ENCODE data around the gene PTGES2. TPM values are rescaled to one million over a fixed set of nuclear protein-coding genes. Genes with fewer than 3 reads are reported as not detected.
"Not testable (repeated sequence)": the region's sequence is repeated elsewhere in the genome, so short reads cannot be mapped to it uniquely, and the experiment has no call there.

Gene PTGES2
- total RNA-seq, 2 experiments from 2014 or later: 43.4 to 43.6 TPM

GRCh38 chr9:128118971-128119665, 8.4 kb downstream of the PTGES2 start:
- CTCF ChIA-PET: interaction anchor here (0.5 to 2.0 kb wide), 4 partner anchors 10 to 1806 kb away, joined by 3 to 9 read pairs (median 4); no protein-coding TSS in a partner anchor
- intact Hi-C loops (cut with micrococcal nuclease): loop anchor here (5.0 kb wide), 3 partner anchors 82 to 182 kb away; partner anchors contain the start of gene DPM2
- no peak for DNase-seq
- Mint-ChIP-seq H3K4me1 (ENCODE audit: low read depth) (peaks cover 8% of the 10 kb centered on the region), H3K27ac (no peak overlapping the region), H3K36me3 (peaks cover 8% of the 10 kb centered on the region), H3K9me3 (no peaks in the 10 kb centered on the region), H3K27me3 (no peaks in the 10 kb centered on the region), H3K4me3 (no peak overlapping the region)
- POLR2A ChIA-PET: no interaction called here

DNA sequence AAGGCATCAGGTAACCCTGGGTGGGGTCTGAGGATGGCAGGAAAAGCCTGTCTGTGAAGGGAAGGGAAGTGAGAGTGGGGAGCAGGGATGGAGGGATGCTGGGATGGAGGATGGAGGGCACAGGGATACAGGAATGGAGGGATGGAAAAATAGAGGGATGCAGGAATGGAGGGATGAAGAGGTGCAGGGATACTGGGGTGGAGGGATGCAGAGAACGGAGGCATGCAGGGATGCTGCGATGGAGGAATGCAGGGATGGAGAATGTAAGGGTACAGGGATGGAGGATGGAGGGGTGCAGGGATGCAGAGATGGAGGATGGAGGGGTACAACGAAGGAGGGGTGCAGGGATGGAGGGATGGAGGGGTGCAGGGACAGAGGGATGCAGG, 9.1 kb downstream of the PTGES2 start:
- intact Hi-C loops (cut with micrococcal nuclease): loop anchor here (5.0 kb wide), 3 partner anchors 81 to 181 kb away; partner anchors contain the start of gene DPM2
- H3K9me3 Mint-ChIP-seq: no peaks in the 10 kb centered on the region

GRCh38 chr9:128117613-128118471, 9.7 kb downstream of the PTGES2 start:
- H3K9me3 Mint-ChIP-seq: no peaks in the 10 kb centered on the region
- intact Hi-C loops (cut with micrococcal nuclease): loop anchor here (1.0 to 5.0 kb wide), 5 partner anchors 10 to 181 kb away; partner anchors contain the start of genes DPM2 and SLC25A25
- peak; percentile 97 for DNase-seq
- peaks cover 6% of the 10 kb centered on the region for H3K36me3 Mint-ChIP-seq
- peak overlapping the region; percentile 29 for H3K27ac Mint-ChIP-seq
- POLR2A ChIA-PET: interaction anchor here (0.5 to 1.0 kb wide), 2 partner anchors 10 to 575 kb away, joined by 3 to 4 read pairs; no protein-coding TSS in a partner anchor
- no peaks in the 10 kb centered on the region for H3K27me3 Mint-ChIP-seq
- no peak overlapping the region for H3K4me3 Mint-ChIP-seq
- peaks cover 8% of the 10 kb centered on the region for H3K4me1 Mint-ChIP-seq (ENCODE audit: low read depth)
- CTCF ChIA-PET: interaction anchor here (0.5 to 2.6 kb wide), 36 partner anchors 9 to 196 kb away, joined by 3 to 48 read pairs (median 6); partner anchors contain the start of genes EEIG1, PIP5KL1 and PTGES2

More for the DNA sequence above, 9.1 kb downstream of the PTGES2 start:
- peaks cover 7% of the 10 kb centered on the region for H3K36me3 Mint-ChIP-seq
- CTCF ChIA-PET: interaction anchor here (0.7 to 2.6 kb wide), 18 partner anchors 9 to 196 kb away, joined by 3 to 48 read pairs (median 10); partner anchors contain the start of genes PIP5KL1 and PTGES2
- no peak for DNase-seq
- H3K4me3 Mint-ChIP-seq: no peak overlapping the region
- no peak overlapping the region for H3K27ac Mint-ChIP-seq
- POLR2A ChIA-PET: no interaction called here
- H3K27me3 Mint-ChIP-seq: no peaks in the 10 kb centered on the region
- peaks cover 8% of the 10 kb centered on the region for H3K4me1 Mint-ChIP-seq (ENCODE audit: low read depth)

- DNase-seq: no peak
- peaks cover 5% of the 10 kb centered on the region for H3K36me3 Mint-ChIP-seq
- ChIA-PET CTCF (interaction anchor here (0.6 to 2.6 kb wide), 14 partner anchors 7 to 174 kb away, joined by 3 to 31 read pairs (median 7); no protein-coding TSS in a partner anchor), POLR2A (no interaction called here)
- H3K4me1 Mint-ChIP-seq (ENCODE audit: low read depth): peaks cover 8% of the 10 kb centered on the region
- H3K27ac Mint-ChIP-seq: no peak overlapping the region
- no peak overlapping the region for H3K4me3 Mint-ChIP-seq
- no peaks in the 10 kb centered on the region for H3K27me3 Mint-ChIP-seq
- no peaks in the 10 kb centered on the region for H3K9me3 Mint-ChIP-seq
- intact Hi-C loops (cut with micrococcal nuclease): loop anchor here (1.0 to 5.0 kb wide), 5 partner anchors 12 to 179 kb away; partner anchors contain the start of genes DPM2 and SLC25A25
These were observed 11.1 kb downstream of the PTGES2 start for GRCh38 chr9:128116104-128117083.

DNA sequence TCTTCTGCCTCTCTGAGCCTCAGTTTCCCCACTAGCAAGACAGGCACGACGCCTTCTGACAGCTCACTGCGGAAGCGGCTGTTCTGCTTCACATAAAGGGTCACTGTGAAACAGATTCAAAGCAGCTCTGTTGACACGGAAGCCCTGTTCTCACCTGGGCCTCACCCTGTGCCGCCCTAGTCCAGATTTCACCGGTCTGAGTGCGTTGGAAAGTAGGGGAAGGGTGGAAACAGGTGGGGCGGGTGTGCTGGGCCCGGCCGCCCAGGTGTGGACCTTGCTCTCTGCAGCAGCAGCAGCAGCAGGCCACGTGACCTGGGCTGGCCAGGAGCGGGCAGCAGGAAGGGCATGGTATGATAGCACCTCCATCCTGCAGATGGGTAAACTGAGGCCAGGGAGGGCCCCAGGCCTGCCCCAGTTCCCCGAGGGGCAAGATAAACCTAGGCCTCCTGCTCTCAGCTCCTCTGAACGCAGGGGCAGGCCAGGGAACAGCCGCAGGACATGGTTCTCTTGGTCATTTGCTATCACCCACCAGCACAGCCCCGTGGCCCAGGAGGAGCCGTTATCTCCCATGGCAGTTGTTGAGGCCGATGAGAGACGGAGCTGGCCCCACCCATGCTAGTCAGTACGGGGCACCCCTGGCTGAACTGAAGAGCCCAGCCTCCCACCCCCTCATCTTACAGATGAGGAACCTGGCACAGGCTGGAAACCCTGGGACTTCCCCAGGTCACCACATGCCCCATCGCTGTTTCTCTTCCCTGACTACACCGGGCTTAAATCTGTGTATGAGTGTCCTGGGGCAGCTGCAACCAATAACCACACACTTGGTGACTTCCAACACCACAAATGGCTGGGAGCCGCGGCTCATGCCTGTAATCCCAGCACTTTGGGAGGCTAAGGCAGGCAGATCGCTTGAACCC, 12.1 kb downstream of the PTGES2 start:
- DNase-seq: peak; percentile 53
- Mint-ChIP-seq H3K27me3 (no peaks in the 10 kb centered on the region), H3K36me3 (peaks cover 5% of the 10 kb centered on the region), H3K27ac (no peak overlapping the region), H3K4me3 (no peak overlapping the region), H3K9me3 (no peaks in the 10 kb centered on the region), H3K4me1 (ENCODE audit: low read depth) (peaks cover 8% of the 10 kb centered on the region)
- POLR2A ChIA-PET: no interaction called here
- CTCF ChIA-PET: interaction anchor here (0.6 to 2.6 kb wide), 10 partner anchors 9 to 173 kb away, joined by 3 to 18 read pairs (median 6); partner anchors contain the start of gene PTGES2
- intact Hi-C loops (cut with micrococcal nuclease): loop anchor here (2.0 to 5.0 kb wide), 4 partner anchors 47 to 178 kb away; partner anchors contain the start of genes DPM2 and SLC25A25

- no peaks in the 10 kb centered on the region for H3K9me3 Mint-ChIP-seq
- H3K4me1 Mint-ChIP-seq (ENCODE audit: low read depth): peaks cover 8% of the 10 kb centered on the region
- ChIA-PET POLR2A (no interaction called here), CTCF (interaction anchor here (1.0 to 2.1 kb wide), 5 partner anchors 10 to 171 kb away, joined by 3 to 7 read pairs (median 5); partner anchors contain the start of gene PTGES2)
- no peak overlapping the region for H3K4me3 Mint-ChIP-seq
- H3K27me3 Mint-ChIP-seq: no peaks in the 10 kb centered on the region
- H3K27ac Mint-ChIP-seq: no peak overlapping the region
- intact Hi-C loops (cut with micrococcal nuclease): loop anchor here (5.0 kb wide), 3 partner anchors 77 to 177 kb away; partner anchors contain the start of gene DPM2
- peaks cover 5% of the 10 kb centered on the region for H3K36me3 Mint-ChIP-seq
- no peak for DNase-seq
These were observed 13.0 kb downstream of the PTGES2 start for GRCh38 chr9:128114326-128115186.

- intact Hi-C loops (cut with micrococcal nuclease): no loop called here
- CTCF ChIA-PET: interaction anchor here (1.0 to 2.1 kb wide), 4 partner anchors 11 to 170 kb away, joined by 3 to 7 read pairs (median 4); partner anchors contain the start of gene PTGES2
- Mint-ChIP-seq H3K4me1 (ENCODE audit: low read depth) (peaks cover 8% of the 10 kb centered on the region), H3K4me3 (no peak overlapping the region), H3K27me3 (no peaks in the 10 kb centered on the region), H3K36me3 (peaks cover 5% of the 10 kb centered on the region), H3K9me3 (no peaks in the 10 kb centered on the region), H3K27ac (no peak overlapping the region)
- no peak for DNase-seq
- POLR2A ChIA-PET: no interaction called here
These were observed 13.8 kb downstream of the PTGES2 start for GRCh38 chr9:128113526-128114325.

GRCh38 chr9:128111726-128112125, 15.8 kb downstream of the PTGES2 start:
- peaks cover 14% of the 10 kb centered on the region for H3K36me3 Mint-ChIP-seq
- H3K27ac Mint-ChIP-seq; H3K27me3 Mint-ChIP-seq; H3K4me1 Mint-ChIP-seq (ENCODE audit: low read depth); H3K4me3 Mint-ChIP-seq; DNase-seq; CTCF ChIA-PET; POLR2A ChIA-PET; H3K9me3 Mint-ChIP-seq; intact Hi-C loops (cut with micrococcal nuclease): not testable (repeated sequence)

DNA sequence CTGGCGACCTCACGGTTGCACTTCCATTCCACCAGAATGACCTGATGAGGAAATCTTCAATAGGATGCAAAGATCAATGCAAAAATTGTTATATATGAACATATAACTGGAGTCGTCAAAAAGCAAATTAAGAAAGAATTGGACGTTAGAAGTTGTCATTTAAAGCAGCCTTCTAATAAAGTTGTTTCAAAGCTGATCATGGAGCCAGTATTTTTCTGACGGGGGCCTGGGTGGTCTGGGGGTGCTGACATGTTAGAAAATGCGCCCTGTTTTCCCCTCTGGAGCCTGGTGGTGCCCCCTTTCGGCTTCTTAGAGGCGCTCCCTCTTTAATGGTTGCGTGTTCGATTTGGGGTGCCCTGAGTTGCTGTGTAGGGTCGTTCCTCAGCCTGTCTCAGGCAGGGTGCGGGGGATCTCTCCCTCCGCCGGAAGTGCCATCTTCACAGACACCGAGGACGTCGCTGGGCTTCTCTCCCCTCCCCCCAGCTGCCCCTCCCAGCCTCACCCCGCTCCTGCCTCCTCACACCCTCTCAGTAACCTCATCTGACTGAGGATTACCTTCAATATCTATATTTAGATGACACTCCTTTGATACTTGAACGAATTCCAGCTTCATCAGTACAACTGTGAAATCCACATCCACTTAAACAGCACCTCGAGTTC, 18.3 kb downstream of the PTGES2 start:
- DNase-seq: no peak
- ChIA-PET POLR2A (no interaction called here), CTCF (interaction anchor here (0.6 to 2.9 kb wide), 3 partner anchors 9 to 696 kb away, joined by 3 to 13 read pairs (median 3); no protein-coding TSS in a partner anchor)
- intact Hi-C loops (cut with micrococcal nuclease): no loop called here
- no peaks in the 10 kb centered on the region for H3K9me3 Mint-ChIP-seq
- peaks cover 21% of the 10 kb centered on the region for H3K36me3 Mint-ChIP-seq
- no peak overlapping the region for H3K4me3 Mint-ChIP-seq
- no peaks in the 10 kb centered on the region for H3K27me3 Mint-ChIP-seq
- no peaks in the 10 kb centered on the region for H3K4me1 Mint-ChIP-seq (ENCODE audit: low read depth)
- H3K27ac Mint-ChIP-seq: no peak overlapping the region
